GM21447 (cell line): Measurements from ENCODE around the gene PFDN6.
"Not testable (repeated sequence)": the region's sequence is repeated elsewhere in the genome, so short reads cannot be mapped to it uniquely, and the experiment has no call there.

ENCODE experiments used
- ATAC-seq: cut with Tn5 transposase; IDR thresholded peaks from one replicate; pipeline ENCODE4 v1.9.1; 2021; ENCODE audit not compliant: unreplicated experiment

The PFDN6 gene

DNA sequence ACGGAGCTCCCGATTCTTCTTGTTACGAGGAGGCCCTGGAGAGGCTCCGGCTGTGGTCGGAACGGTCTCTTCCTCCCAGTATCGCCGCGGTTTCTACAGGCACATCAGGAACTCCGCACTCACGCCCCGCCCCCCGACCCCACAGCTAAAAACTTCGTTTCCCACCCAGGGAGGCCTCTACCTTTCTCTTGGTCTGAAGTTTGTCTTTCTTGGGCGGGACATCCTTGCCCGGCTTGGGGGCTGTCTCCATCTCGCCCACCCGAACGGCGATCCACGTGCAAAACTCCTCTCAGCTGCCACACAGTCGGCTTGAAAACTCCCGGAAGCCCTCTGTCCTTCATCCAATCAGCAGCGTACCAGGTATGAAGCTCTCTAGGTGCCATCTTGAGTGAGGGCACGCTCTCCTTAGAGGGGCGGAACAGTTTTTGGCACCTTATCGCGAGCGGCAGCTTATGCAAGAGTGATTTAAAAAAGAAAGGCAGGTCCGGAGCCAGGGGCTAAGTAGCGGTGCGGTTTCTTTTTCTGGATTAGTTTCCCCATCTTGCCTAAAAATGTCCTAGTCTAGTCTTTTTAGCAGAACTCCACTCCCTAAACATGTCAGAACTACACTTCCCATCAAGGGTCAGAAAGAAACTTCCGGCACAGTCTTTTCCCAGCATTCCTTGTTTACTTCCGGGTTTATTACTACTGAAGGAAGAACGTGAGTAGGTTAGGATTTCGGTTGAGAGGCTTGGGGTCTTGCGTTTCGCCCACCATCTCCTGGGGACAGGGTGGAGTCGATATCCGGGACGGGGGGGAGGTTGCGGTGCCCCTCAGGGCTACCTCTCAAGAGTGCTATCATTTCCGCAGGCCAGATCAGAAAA lies at the start of gene PFDN6, which contains the start of gene WDR46:
TSS of gene PFDN6 (plus strand) at position 681 of the 863 bp plus-strand sequence. CDS start 256 bp downstream, outside the sequence.
TSS of gene WDR46 (minus strand) at position 319 of the 863 bp plus-strand sequence. CDS start at position 250, 69 bp downstream.
- ATAC-seq: peak; percentile 86

DNA sequence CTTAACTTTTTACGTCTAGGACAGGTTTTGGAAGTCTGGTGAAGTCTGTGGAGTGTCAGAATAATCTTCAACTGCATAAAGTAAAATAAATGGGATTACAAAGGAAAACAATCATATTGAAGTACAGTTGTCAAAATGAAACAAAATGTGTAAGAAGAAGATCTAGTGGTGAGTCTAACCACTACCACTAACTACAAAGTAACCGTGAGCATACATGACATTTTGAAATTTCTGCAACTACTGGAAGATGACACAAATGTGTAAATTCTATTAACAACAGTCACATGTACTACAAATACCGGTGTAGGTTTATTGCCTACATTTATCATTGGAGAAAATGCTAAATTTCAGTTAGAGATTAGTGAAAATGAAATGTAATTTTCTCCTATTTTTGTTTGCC lies 47.4 kb upstream of the PFDN6 start:
- ATAC-seq: no peak

DNA sequence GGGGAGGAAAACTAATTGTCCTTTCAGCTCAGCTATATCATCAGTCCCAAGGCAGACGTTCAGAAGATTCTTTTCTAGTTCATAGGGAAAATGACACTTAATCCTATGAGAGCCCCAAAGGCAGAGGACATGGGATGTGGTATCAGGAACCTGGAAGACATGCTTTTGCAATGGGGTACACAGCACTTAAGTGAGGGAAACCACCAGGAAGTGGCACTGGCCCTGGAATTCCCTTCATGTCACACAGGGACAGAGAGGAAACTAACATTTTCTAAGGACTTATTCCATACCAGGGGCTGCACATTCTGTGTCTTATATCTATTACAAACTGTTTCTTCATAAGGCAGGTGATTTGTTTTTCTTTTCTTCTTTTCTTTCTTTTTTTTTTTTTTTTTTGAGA lies 45.9 kb upstream of the PFDN6 start:
- ATAC-seq: no peak

DNA sequence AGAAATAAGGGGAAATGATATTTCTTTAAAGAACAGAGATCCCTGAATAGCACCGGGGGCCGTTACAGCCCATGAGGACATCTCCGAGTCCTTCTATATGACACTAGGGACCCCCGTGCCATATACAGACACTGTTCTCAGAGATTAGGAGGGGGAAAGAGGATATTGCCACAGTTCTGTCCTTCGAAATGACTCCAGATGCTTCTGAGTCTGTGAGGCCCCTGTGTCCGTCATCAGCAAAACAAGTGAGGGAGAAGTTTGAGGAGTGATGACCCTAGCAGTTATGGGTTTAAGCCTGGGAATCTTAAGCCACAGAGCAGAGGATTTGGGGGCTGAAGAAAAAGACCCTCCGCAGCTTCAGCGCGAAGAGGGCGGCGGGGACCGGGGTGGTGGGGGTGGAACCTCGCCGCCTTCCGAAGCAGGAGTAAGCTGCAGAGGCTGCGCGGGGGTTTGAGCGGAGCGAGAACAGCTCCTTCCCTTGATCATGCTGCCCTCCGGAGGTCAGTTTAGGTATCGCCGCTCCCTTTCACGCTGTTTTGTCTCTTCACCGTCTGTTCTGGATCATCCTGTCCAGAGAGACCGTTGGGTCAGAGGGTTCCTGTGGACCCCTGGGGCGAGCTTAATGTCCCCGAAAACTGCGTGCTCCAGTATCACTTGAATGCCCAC lies 41.3 kb upstream of the PFDN6 start:
- peak; percentile 44 for ATAC-seq

DNA sequence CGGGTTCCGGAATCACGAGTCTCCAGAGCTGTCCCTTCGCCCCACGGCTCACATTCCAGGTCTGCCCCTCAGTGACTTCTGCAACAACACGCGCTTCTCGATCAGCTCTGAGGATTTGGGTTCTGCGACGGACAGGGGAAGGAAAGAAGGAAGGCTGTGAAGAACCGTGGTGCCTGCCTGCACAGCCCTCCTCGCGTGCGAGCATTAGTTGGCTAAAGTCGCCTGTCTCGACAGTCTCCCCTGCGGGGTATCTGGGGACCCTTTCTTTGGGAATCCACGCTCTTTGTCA lies 40.8 kb upstream of the PFDN6 start:
- ATAC-seq: peak; percentile 6

DNA sequence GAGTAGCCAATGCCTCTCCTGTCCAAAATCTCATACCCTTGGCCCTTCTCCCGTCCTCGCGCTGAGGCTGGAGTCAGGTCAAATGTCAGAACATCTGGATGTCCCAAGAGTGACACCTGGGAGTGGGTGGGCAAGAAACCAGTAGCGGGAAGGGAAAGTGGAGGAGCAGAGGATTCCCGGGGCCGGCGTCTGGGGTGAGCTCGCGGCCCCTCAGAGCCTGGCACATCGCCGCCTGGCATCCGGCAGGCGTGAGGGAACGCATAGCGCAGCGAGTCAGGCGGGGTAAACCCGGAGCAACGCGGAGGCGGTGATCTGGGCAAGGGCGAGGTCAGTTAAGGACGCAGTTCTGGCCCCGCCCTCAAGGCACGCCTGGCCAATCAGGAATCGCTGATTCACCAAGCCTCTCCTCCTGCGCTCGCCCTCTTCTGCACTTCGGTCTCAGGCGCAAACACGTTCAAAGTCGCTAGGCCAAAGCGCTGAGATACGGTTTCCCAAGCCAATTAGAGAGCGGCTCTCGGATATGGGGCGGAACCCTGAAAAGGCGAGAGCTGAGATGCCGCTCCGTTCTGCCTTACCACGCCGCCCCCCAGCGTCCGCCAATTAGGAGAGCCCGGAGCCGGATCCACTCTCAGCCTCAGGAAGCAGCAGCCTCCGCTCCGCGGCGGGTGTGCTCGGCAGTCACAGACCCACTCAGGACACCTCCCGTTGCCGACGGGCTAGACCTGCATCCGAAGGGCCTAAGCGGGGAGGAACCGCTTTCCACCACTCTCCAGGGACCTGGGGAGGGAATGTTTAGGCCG lies 40.3 kb upstream of the PFDN6 start:
- ATAC-seq: peak; percentile 81

DNA sequence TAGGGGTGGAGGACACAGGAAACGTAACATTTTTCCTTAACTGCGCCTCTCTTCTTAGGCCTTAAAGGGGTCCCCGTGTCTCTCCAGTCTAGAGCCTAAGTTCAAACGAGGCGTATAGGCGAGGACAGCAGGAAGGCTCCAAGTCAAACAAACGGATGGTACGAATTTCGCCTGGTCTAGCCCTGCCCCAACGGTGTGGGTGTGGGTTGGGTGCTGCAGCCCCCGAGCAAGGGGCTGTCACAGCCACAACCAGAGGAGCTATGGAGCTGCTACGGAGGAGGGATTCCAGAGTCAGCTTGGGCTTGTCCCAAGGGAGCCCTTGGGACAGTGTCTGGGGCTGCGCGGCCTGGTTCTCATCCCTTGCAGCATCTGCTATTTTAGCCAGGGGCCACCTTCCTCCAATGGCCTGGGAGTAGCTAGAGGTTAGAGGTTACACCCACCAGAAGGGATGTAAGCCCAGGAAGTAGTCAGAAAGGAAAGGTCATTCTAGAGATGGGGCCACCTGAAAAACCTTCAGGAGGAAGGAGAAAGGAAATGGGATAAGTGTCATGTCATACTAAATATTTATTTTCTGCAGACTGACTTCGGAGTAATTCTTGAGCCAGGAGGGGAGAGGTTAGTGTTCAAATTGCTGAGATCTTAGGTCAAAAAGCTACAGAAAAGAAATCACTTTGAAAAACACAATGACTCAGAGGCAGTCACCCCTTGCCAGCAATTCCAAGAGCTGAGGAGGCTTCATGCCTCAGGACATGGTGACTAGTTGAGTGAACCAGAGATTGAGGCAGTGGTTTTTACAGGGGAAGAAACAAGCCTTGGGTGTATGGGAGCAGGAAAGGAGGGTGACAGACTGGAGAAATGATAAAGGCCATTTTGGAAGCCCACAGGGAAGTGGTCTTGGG lies 39.4 kb upstream of the PFDN6 start:
- no peak for ATAC-seq

DNA sequence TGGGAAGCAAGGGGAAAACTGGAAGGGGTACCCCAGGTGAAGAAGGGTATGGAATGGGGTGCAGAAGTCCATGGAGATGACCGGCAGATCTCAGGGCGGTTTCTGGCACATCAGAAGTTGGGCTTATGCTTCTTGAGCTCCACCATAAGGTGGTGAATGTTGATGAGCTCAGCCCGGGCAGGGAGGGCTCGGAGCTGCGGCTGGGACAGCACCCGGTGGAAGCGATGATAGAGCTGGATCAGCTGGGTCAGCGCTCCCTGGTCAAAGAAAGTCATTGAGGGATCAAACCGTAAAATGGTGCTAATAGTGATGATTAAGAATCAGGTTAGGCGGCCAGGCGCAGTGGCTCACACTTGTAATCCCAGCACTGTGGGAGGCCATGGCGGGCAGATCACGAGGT lies 38.7 kb upstream of the PFDN6 start:
- no peak for ATAC-seq

DNA sequence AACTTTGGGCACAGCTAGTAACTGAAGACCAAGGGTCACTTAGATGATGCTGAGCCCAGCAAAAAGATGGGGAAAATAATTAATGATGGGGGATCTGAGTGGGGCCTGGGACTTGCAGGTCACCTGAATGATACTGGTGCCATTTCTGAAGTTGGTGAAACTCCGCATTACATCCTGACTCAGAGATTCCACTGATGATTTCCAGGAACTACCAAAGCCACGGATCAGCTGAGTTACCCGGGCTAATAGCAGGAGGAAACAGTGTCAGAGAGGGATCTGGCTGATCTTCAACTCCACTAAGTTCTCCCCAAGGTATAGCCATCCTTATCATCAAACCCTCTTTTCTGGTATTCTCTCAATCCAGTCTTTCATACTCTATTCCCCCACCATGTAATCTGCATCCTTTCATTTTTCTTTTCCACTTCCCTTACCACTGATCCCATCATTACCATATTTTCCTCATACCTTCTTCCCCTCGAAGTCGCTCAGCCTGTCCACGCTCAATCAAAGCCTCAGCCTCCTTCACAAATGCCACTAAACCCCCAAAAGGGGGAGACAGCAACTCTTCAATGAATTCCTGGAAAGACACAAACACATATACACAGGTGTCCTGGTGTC lies 37.9 kb upstream of the PFDN6 start:
- ATAC-seq: no peak

DNA sequence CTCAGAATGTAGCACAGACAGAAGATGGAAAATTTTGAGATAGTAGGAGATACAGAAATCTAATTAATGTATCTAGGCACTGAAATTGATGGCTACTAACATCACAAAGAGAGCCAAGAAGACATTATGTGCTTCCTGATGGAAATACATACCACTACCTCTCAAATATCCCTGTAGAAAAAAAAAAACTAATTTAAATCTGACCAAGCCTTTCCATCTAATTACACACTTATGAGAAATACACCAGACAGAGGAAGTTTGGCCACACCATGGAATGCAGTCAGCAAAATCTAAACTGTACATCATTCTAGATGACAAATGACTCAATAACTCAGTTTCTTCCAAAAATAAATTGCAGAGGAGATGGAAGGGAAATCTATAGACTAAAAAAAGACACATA lies 36.6 kb upstream of the PFDN6 start:
- no peak for ATAC-seq

DNA sequence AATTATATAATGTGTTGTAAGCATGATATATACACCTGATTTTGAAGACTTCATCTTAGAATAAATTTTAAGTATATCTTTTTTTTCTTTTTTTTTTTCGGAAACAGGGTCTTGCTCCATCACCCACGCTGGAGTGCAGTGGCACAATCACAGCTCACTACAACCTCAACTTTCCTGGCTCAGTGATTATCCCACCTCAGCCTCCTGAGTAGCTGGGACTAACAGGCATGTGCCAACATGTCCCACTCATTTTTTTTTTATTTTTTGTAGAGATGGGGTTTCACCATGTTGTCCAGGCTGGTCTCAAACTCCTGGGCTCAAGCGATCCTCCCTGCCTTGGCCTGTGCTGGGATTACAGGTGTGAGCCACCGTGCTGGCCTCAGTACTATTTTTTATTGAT lies 34.8 kb upstream of the PFDN6 start:
- ATAC-seq: no peak

DNA sequence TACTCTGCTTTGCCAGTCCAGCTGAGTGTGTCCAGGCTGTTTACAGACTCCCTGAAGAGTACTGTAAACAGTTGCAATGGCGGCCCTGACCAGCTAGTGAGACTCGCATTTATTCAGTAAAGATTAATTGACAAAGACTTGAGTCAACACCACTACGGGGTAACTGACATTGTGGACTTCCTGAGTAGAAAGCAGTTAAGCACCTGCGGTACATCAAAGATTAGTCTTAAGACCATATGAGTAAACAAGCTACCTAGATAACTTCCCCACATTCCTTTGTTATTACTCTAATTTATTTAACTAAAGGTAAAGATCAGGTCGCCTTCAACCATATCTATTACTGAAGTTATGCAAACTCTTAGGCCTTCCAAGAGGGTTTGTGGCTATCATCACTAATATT lies 30.4 kb upstream of the PFDN6 start:
- no peak for ATAC-seq

DNA sequence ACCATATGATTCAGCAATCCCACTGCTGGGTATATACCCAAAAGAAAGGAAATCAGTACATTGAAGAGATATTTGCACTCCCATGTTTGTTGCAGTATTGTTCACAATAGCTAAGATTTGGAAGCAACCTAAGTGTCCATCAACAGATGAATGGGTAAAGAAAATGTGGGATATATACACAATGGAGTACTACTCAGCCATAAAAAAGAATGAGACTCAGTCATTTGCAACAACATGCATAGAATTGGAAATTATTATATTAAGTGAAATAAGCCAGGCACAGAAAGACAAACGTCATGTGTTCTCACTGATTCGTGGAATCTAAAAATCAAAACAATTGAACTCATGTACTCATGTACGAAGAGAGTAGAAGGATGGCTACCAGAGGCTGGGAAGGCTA lies 26.9 kb upstream of the PFDN6 start:
- ATAC-seq: not testable (repeated sequence)

DNA sequence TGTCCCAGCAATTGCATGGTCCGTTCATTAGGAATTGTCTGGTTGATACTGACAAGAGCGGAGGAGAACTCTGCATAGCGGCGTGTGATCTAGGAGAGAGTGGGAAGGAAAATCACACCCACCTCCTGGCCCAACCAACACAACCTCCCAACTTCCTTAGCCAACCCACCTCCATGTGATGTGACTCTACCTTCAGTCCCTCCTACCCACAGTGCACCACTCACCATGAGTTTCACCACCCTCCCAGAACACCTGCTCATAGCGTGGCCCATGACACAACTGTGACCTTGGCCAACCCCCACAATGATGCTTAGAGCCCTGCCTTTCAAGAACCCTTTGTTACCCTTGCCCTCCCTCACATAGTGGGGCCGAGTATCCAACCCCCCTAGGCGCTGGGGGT lies 25.4 kb upstream of the PFDN6 start:
- ATAC-seq: no peak

DNA sequence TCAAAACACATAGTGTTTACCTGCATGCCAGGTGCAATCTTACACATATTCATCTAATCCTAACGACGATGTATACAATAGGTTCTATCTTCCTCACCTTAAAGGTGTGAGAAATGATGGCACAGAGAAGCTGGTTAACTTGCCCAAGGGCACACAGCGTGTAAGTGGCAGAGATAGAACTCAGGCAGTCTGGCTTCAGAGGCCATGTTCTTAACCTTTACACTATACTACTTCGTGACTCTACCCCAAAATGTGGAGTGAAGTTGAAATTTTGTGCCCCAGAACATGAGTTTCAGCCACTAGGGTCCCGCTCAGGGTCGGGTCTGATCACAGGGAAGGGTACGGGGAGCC lies 18.3 kb upstream of the PFDN6 start:
- ATAC-seq: no peak

DNA sequence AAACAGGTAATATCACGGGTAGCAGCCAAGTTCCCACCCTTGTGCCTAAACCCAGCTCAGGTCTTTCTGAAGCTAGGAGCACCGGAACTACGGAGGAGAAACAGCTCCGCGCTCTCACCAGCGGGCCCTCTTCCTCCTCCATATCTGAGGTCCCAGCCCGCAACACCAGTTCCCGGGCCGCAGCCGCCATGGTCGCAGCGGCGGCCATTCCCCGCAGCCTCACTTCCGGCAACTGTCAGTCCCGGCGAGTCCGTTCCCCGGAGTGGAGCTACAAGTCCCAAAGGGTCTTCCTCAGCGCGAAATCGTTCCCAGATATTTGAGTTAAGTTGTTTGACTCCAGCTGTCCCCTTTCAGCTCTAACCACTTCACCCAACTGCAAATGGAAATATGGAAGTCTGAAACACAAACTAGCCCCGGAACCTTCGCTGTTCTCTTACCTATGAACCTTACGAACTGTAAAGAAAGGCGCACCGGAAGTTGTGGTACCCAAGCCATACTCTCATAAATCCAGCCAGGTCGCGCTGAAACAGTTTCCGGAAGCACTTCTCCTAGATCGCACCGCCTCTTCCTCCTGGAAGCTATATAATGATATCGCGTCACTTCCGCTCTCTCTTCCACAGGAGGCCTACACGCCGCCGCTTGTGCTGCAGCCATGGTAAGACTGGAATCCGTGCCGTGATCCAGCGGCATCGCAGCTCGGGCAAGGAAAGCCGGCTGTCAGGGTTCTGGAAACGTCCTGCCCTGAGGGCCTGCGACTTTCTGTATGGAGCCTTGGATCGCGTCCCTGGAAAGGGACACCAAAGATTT lies 17.7 kb upstream of the PFDN6 start, which contains the start of the genes RPS18 and VPS52:
TSS of gene RPS18 (plus strand) at position 608 of the 807 bp plus-strand sequence. CDS start at position 653, 45 bp downstream.
TSS of gene VPS52 (minus strand) at position 409 of the 807 bp plus-strand sequence. CDS start at position 208, 201 bp downstream.
- ATAC-seq: peak; percentile 84

DNA sequence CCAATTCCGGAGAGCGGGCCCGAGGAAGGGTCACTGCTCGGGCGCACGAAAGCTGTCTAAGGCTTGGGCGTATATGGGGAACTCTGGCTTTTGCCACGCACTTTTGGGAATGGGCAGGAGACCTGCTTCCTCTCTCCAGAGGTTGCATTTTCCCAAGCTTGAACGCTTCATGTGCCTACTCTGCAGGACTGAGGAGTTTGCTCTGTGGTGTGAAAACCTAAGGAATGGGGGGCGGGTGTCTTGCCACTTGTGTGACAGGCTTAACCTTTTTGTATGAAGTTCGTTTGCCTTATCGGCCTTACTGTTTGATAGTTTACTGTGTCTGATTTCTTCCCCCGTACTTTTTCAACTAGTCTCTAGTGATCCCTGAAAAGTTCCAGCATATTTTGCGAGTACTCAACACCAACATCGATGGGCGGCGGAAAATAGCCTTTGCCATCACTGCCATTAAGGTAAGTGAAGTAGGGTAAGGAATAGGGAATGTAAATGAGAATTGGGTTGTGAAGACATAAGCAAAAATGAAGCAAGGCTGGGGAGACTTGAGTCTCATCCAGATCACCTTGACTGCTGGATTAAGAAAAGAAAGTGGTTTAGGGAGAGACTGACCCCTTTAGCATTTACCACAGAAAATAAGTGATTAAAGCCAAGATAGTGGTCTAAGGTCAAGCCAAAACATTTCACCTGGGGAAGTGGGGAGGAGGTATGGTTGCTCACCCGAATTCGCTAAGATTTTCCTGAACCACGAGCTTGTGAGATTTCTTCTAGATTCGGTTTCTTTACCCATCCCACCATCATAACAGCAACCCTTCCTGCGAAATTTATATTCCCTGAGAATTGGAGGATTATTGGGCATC lies 16.9 kb upstream of the PFDN6 start:
- ATAC-seq: peak; percentile 18
